Liver (tissue), 9 donors: ENCODE data around the gene CD248. TPM values are rescaled to one million over a fixed set of nuclear protein-coding genes. Genes with fewer than 3 reads are reported as not detected.

ENCODE experiments used
- DNase-seq: peaks from one replicate; pipeline ENCODE4 v3.0.0-alpha.2; 2017; ENCODE audit warnings: low spot score
- H3K27ac ChIP-seq, 2 donors: one replicate each; pipeline ENCODE4 v1.7.0; 2013; ENCODE audit warnings: inconsistent platforms in 2 of 2, low read length in 2 of 2, control low read depth in 1 of 2, low read depth in 1 of 2, mild to moderate bottlenecking in 1 of 2
- H3K27me3 ChIP-seq, 4 donors: one replicate each; pipeline versions ENCODE4 v1.6.1 to v1.7.0; 2013; ENCODE audit warnings: low read length in 3 of 4, inconsistent platforms in 1 of 4, mild to moderate bottlenecking in 1 of 4, moderate library complexity in 1 of 4; ENCODE audit not compliant: control insufficient read depth in 4 of 4, insufficient read depth in 4 of 4
- H3K36me3 ChIP-seq, 4 donors: one replicate each; pipeline versions ENCODE4 v1.6.1 to v1.7.0; 2013; ENCODE audit warnings: low read length in 3 of 4, mild to moderate bottlenecking in 3 of 4, low read depth in 1 of 4, moderate library complexity in 1 of 4; ENCODE audit not compliant: control insufficient read depth in 4 of 4, insufficient read depth in 3 of 4
- H3K4me1 ChIP-seq, 4 donors: one replicate each; pipeline versions ENCODE4 v1.6.1 to v1.7.0; 2013; ENCODE audit warnings: low read length in 3 of 4, mild to moderate bottlenecking in 3 of 4, moderate library complexity in 1 of 4; ENCODE audit not compliant: control insufficient read depth in 4 of 4, insufficient read depth in 4 of 4
- H3K4me3 ChIP-seq, 3 donors: one replicate each; pipeline versions ENCODE4 v1.6.1 to v1.7.0; 2013; ENCODE audit warnings: low read length in 3 of 3, control low read depth in 1 of 3, low read depth in 1 of 3, mild to moderate bottlenecking in 1 of 3
- H3K9ac ChIP-seq, 2 donors: one replicate each; pipeline ENCODE4 v1.7.0; 2013; ENCODE audit warnings: low read length in 2 of 2, mild to moderate bottlenecking in 2 of 2, moderate library complexity in 2 of 2, control low read depth in 1 of 2, low read depth in 1 of 2
- H3K9me3 ChIP-seq, 4 donors: one replicate each; pipeline versions ENCODE4 v1.6.1 to v1.7.0; 2013; ENCODE audit warnings: low read length in 3 of 4; ENCODE audit not compliant: control insufficient read depth in 4 of 4
- ATF3 ChIP-seq: IDR thresholded peaks from 2 replicates; pipeline ENCODE4 v1.6.1; 2016; ENCODE audit warnings: antibody characterized with exemption
- CTCF ChIP-seq: fragments of 150-350 bp; IDR thresholded peaks from 2 replicates; pipeline ENCODE4 v1.5.1; 2017; ENCODE audit warnings: improper control_type of control experiment, low read depth, low read length; ENCODE audit not compliant: missing input control
- EGR1 ChIP-seq, 2 donors: IDR thresholded peaks; 2 replicates each; pipeline ENCODE4 v1.6.1; 2016 to 2018; ENCODE audit warnings: antibody characterized with exemption in 2 of 2, low read depth in 2 of 2
- FOXA1 ChIP-seq: IDR thresholded peaks from 2 replicates; pipeline ENCODE4 v1.6.1; 2016; ENCODE audit warnings: antibody characterized with exemption
- FOXA2 ChIP-seq: IDR thresholded peaks from 2 replicates; pipeline ENCODE4 v1.6.1; 2016; ENCODE audit warnings: antibody characterized with exemption
- GABPA ChIP-seq, 2 donors: IDR thresholded peaks in 1 of 2; conservative IDR thresholded peaks in 1 of 2; 2 replicates each; pipeline ENCODE4 v1.6.1; 2016; ENCODE audit warnings: antibody characterized with exemption in 2 of 2, mild to moderate bottlenecking in 1 of 2, moderate library complexity in 1 of 2
- HNF4A ChIP-seq, 2 donors: conservative IDR thresholded peaks; 2 replicates each; pipeline ENCODE4 v1.6.1; 2016; ENCODE audit warnings: antibody characterized with exemption in 2 of 2, mild to moderate bottlenecking in 2 of 2
- HNF4G ChIP-seq: IDR thresholded peaks from 2 replicates; pipeline ENCODE4 v1.6.1; 2016; ENCODE audit warnings: antibody characterized with exemption
- JUND ChIP-seq, 2 donors: IDR thresholded peaks; 2 replicates each; pipeline ENCODE4 v1.6.1; 2016; ENCODE audit warnings: antibody characterized with exemption in 2 of 2
- MAX ChIP-seq: IDR thresholded peaks from 2 replicates; pipeline ENCODE4 v1.6.1; 2016; ENCODE audit warnings: antibody characterized with exemption
- NR2F2 ChIP-seq: IDR thresholded peaks from 2 replicates; pipeline ENCODE4 v1.6.1; 2016; ENCODE audit warnings: antibody characterized with exemption
- RAD21 ChIP-seq, 2 donors: IDR thresholded peaks; 2 replicates each; pipeline ENCODE4 v1.6.1; 2016; ENCODE audit warnings: antibody characterized with exemption in 2 of 2, mild to moderate bottlenecking in 2 of 2
- REST ChIP-seq: IDR thresholded peaks from 2 replicates; pipeline ENCODE4 v1.6.1; 2016; ENCODE audit warnings: antibody characterized with exemption, mild to moderate bottlenecking
- RXRA ChIP-seq, 2 donors: IDR thresholded peaks; 2 replicates each; pipeline ENCODE4 v1.6.1; 2017 to 2018; ENCODE audit warnings: antibody characterized with exemption in 2 of 2, mild to moderate bottlenecking in 1 of 2
- SP1 ChIP-seq: IDR thresholded peaks from 2 replicates; pipeline ENCODE4 v1.6.1; 2018; ENCODE audit warnings: antibody characterized with exemption, mild to moderate bottlenecking
- TAF1 ChIP-seq: conservative IDR thresholded peaks from 2 replicates; pipeline ENCODE4 v1.6.1; 2016; ENCODE audit warnings: antibody characterized with exemption, mild to moderate bottlenecking
- YY1 ChIP-seq: IDR thresholded peaks from 2 replicates; pipeline ENCODE4 v1.6.1; 2016; ENCODE audit warnings: antibody characterized with exemption, mild to moderate bottlenecking
- ZBTB33 ChIP-seq: IDR thresholded peaks from 2 replicates; pipeline ENCODE4 v1.6.1; 2016; ENCODE audit warnings: antibody characterized with exemption
- WGBS: extraction: QIAGEN DNeasy Blood & Tissue Kit; methylation state at CpG from one replicate; pipeline ENCODE4 v1.1.7; 2013; 5-methylcytosine and 5-hydroxymethylcytosine counted together
- polyA plus RNA-seq, 2 donors: library from polyadenylated mRNA; stranded (reverse) in 1 of 2; unstranded in 1 of 2; fragments of 200-250 nt in 1 of 2; fragments of >200 nt in 1 of 2; fragmentation: Nextera tagmentation in 1 of 2; extraction: Ambion mirVana in 1 of 2; gene quantifications; one replicate each; pipeline versions ENCODE4 v1.2.1 to v1.2.3, GENCODE V29; 2013 to 2015
- total RNA-seq, 2 donors: library from RNA; depleted of rRNA; stranded (reverse); fragments of >200 nt; gene quantifications; one replicate each; pipeline ENCODE4 v1.2.3, GENCODE V29; 2014
- donor health status: healthy.
- donor health status: healthy.
- donor health status: healthy.
- donor health status: healthy.
- donor health status: healthy.

Gene CD248
- total and polyA plus RNA-seq, 4 donors = 0.64 to 3.0 (median 1.2) TPM

- Histone ChIP-seq H3K4me3 (peak within 1 kb of the TSS; percentile 75 to 95 (median 85)), H3K27me3 (no peaks in the 10 kb centered on the region), H3K4me1 (peaks cover 11 to 54% (median 46%) of the 10 kb centered on the region in 4 donors), H3K36me3 (peaks cover 12 to 23% (median 16%) of the 10 kb centered on the region in 4 donors), H3K9me3 (no peaks in the 10 kb centered on the region), H3K27ac (peak within 1 kb of the TSS; percentile 21 to 66), H3K9ac (peak within 1 kb of the TSS; percentile 49 to 93)
- under 1% methylated on average over 59 of the region's 59 CpGs for WGBS
- TF ChIP-seq FOXA2 (no peak), SP1 (peak; percentile 50), MAX (no peak), REST (peak; percentile 86), GABPA (IDR thresholded peaks at IDR 0.05 in 1 of 2, conservative IDR thresholded peaks at IDR 0.05 in 1 of 2) (peak in 1 of 2 donors; percentile 82), NR2F2 (peak; percentile 12), FOXA1 (no peak), TAF1 (no peak), CTCF (no peak), YY1 (peak; percentile 97), ATF3 (no peak), HNF4A (conservative IDR thresholded peaks at IDR 0.05) (no peak), RAD21 (IDR thresholded peaks at IDR 0.05) (peak in 1 of 2 donors; percentile 42), HNF4G (no peak), JUND (IDR thresholded peaks at IDR 0.05) (no peak), ZBTB33 (no peak), EGR1 (IDR thresholded peaks at IDR 0.05; ENCODE audit: low read depth in 2 of 2) (no peak), RXRA (IDR thresholded peaks at IDR 0.05) (peak in 1 of 2 donors; percentile 42)
- peak; percentile 98 for DNase-seq
Observed at GRCh38 chr11:66344550-66345315, 27.9 kb upstream of the CD248 start, which contains the start of gene BRMS1. BRMS1 (minus strand) TSS chr11:66345104; CDS start chr11:66342234, 2,870 bp downstream.
